ENCODE results near the gene HS3ST1. TPM values are rescaled to one million over a fixed set of nuclear protein-coding genes. Genes with fewer than 3 reads are reported as not detected.

The HS3ST1 gene
- total RNA-seq, 1 donor from 2014 or later: 0.37 TPM

DNA sequence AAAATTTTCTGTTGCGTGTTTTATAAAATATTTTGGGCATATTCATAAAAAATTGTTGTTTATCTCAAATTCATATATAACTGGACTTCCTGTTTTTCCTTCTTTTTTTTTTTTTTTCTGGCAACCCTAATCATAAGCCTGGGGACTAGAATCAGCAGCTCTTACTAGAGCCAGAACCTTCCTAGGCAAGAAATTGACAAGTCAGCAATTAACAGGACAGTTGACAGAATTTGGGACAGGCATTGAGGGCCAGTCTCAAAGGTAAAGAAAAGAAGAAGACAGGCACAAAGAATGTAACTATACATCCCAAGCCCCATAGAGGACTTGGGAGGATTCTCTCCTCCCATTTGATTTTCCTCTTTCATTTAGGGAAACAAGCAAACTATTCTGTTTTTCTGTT is 35.0 kb upstream of the HS3ST1 start:
- TF ChIP-seq CTCF (conservative IDR thresholded peaks at IDR 0.05): no peak
- H3K27me3 Mint-ChIP-seq (ENCODE audit: low read depth): no peaks in the 10 kb centered on the region
- no peaks in the 10 kb centered on the region for H3K4me1 Mint-ChIP-seq
- H3K9me3 Mint-ChIP-seq: peaks cover 12% of the 10 kb centered on the region
- no peaks in the 10 kb centered on the region for H3K36me3 Mint-ChIP-seq (ENCODE audit: low read depth)
- no peak for DNase-seq (ENCODE audit: low read depth, low spot score)
- H3K27ac Mint-ChIP-seq (ENCODE audit: unreplicated experiment): no peak overlapping the region
- H3K4me3 Mint-ChIP-seq: no peak overlapping the region

- Mint-ChIP-seq H3K4me1 (no peaks in the 10 kb centered on the region), H3K4me3 (no peak overlapping the region), H3K27ac (ENCODE audit: unreplicated experiment) (no peak overlapping the region), H3K36me3 (ENCODE audit: low read depth) (no peaks in the 10 kb centered on the region), H3K27me3 (ENCODE audit: low read depth) (no peaks in the 10 kb centered on the region), H3K9me3 (peaks cover 13% of the 10 kb centered on the region)
- no peak for TF ChIP-seq CTCF (conservative IDR thresholded peaks at IDR 0.05)
- DNase-seq (ENCODE audit: low read depth, low spot score): no peak
These were observed 27.7 kb upstream of the HS3ST1 start for GRCh38 chr4:11456401-11456800.

GRCh38 chr4:11455201-11455835 is 26.6 kb upstream of the HS3ST1 start:
- Mint-ChIP-seq H3K36me3 (ENCODE audit: low read depth) (no peaks in the 10 kb centered on the region), H3K4me3 (no peak overlapping the region), H3K9me3 (peaks cover 13% of the 10 kb centered on the region), H3K27me3 (ENCODE audit: low read depth) (no peaks in the 10 kb centered on the region), H3K4me1 (no peaks in the 10 kb centered on the region), H3K27ac (ENCODE audit: unreplicated experiment) (no peak overlapping the region)
- no peak for DNase-seq (ENCODE audit: low read depth, low spot score)
- TF ChIP-seq CTCF (conservative IDR thresholded peaks at IDR 0.05): no peak

DNA sequence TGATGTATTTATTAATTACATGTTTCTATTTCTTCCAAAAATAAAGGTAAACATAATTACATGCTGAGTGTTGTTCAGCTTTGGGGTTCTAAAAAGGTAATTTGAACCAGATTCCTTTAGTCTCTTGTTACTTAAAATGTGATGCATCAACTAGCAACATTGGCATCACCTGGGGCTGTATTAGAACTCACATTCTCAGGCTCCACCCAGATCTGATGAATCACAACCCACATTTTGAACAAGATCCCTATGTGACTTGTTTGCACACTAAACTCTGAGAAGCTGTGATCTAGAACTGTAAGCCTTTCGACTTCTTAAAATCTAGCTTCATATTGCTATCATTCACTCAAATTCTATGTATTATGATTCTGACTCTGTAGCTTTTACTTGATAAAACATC is 23.0 kb upstream of the HS3ST1 start:
- Mint-ChIP-seq H3K27ac (ENCODE audit: unreplicated experiment) (no peak overlapping the region), H3K4me3 (no peak overlapping the region), H3K36me3 (ENCODE audit: low read depth) (peaks cover 4% of the 10 kb centered on the region), H3K27me3 (ENCODE audit: low read depth) (no peaks in the 10 kb centered on the region), H3K9me3 (peaks cover 9% of the 10 kb centered on the region), H3K4me1 (peaks cover 16% of the 10 kb centered on the region)
- no peak for TF ChIP-seq CTCF (conservative IDR thresholded peaks at IDR 0.05)
- no peak for DNase-seq (ENCODE audit: low read depth, low spot score)

DNA sequence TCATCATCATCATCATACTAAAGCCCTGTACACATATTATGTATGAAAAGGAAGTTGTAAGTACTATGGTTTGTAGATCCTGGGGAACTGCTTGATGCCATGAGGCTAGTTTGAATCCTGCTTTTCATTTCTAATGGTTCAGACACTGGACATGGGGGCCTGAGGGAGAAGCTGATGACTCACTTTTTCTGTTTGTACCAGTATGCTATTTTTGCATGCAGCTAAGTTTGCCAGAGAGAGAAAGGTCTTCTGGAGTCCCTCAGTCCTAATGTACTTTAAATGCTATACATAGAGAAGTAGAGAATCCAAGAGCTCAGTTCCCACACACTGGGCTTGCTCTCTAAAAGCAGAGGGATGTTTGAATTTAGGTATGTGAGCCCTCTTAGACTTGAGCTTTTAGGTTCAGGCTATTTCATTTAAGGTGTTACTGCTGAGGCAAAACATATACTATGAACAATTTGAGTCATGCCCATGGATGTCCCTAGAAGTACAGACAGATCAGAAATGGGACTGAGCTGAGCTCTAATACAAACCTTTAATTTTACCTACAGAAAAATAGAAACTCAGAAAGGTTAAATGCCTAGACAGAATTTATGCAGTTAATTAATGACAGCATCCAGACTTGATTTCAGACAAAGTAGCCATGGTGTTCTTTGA is 17.6 kb upstream of the HS3ST1 start:
- Mint-ChIP-seq H3K36me3 (ENCODE audit: low read depth) (peaks cover 4% of the 10 kb centered on the region), H3K9me3 (peaks cover 9% of the 10 kb centered on the region), H3K27me3 (ENCODE audit: low read depth) (no peaks in the 10 kb centered on the region), H3K4me3 (no peak overlapping the region), H3K27ac (ENCODE audit: unreplicated experiment) (no peak overlapping the region), H3K4me1 (peaks cover 17% of the 10 kb centered on the region)
- no peak for DNase-seq (ENCODE audit: low read depth, low spot score)
- TF ChIP-seq CTCF (conservative IDR thresholded peaks at IDR 0.05): no peak
